ENCODE results near the gene COL6A1.
"Not testable (repeated sequence)": the region's sequence is repeated elsewhere in the genome, so short reads cannot be mapped to it uniquely, and the experiment has no call there.

COL6A1 gene

GRCh38 chr21:46005481-46005881 lies 23.9 kb downstream of the COL6A1 start:
- Histone ChIP-seq H3K27me3 (ENCODE audit: insufficient read depth, low read depth) (peaks cover 14% of the 10 kb centered on the region; the same call in 1 of the 2 replicates), H2AFZ (ENCODE audit: low read depth) (no peak overlapping the region), H3K27ac (no peak overlapping the region), H3K4me1 (ENCODE audit: low read depth, poor library complexity, severe bottlenecking) (no peaks in the 10 kb centered on the region), H3K4me3 (IDR thresholded peaks at IDR 0.05; ENCODE audit: insufficient read depth, low read depth, low read length) (no peak overlapping the region), H3K79me2 (ENCODE audit: insufficient read depth, low read depth) (no peaks in the 10 kb centered on the region), H3K4me2 (no peak overlapping the region), H4K20me1 (ENCODE audit: insufficient read depth) (no peaks in the 10 kb centered on the region), H3K36me3 (ENCODE audit: insufficient read depth) (no peaks in the 10 kb centered on the region), H3K9ac (no peak overlapping the region)
- no peak for TF ChIP-seq CTCF (conservative IDR thresholded peaks at IDR 0.05; ENCODE audit: low read depth, low read length)

GRCh38 chr21:46005894-46006546 lies 24.4 kb downstream of the COL6A1 start:
- not testable (repeated sequence) for H4K20me1 ChIP-seq (ENCODE audit: insufficient read depth); H3K79me2 ChIP-seq (ENCODE audit: insufficient read depth, low read depth); H3K4me1 ChIP-seq (ENCODE audit: low read depth, poor library complexity, severe bottlenecking); H3K9ac ChIP-seq; H3K27ac ChIP-seq; H2AFZ ChIP-seq (ENCODE audit: low read depth); H3K4me3 ChIP-seq (IDR thresholded peaks at IDR 0.05; ENCODE audit: insufficient read depth, low read depth, low read length); H3K4me2 ChIP-seq; H3K36me3 ChIP-seq (ENCODE audit: insufficient read depth)
- H3K27me3 ChIP-seq (ENCODE audit: insufficient read depth, low read depth), result peaks cover 15% of the 10 kb centered on the region; the same call in 1 of the 2 replicates

GRCh38 chr21:46006547-46007491 lies 25.2 kb downstream of the COL6A1 start:
- no peak overlapping the region for H2AFZ ChIP-seq (ENCODE audit: low read depth)
- no peaks in the 10 kb centered on the region for H4K20me1 ChIP-seq (ENCODE audit: insufficient read depth)
- peaks cover 14% of the 10 kb centered on the region; the same call in 1 of the 2 replicates for H3K27me3 ChIP-seq (ENCODE audit: insufficient read depth, low read depth)
- H3K36me3 ChIP-seq (ENCODE audit: insufficient read depth), result no peaks in the 10 kb centered on the region
- H3K4me3 ChIP-seq (IDR thresholded peaks at IDR 0.05; ENCODE audit: insufficient read depth, low read depth, low read length), result no peak overlapping the region
- H3K4me1 ChIP-seq (ENCODE audit: low read depth, poor library complexity, severe bottlenecking), result no peaks in the 10 kb centered on the region
- H3K79me2 ChIP-seq (ENCODE audit: insufficient read depth, low read depth), result no peaks in the 10 kb centered on the region
- no peak overlapping the region for H3K4me2 ChIP-seq
- no peak overlapping the region for H3K27ac ChIP-seq
- H3K9ac ChIP-seq, result no peak overlapping the region
- TF ChIP-seq CTCF (conservative IDR thresholded peaks at IDR 0.05; ENCODE audit: low read depth, low read length), result no peak

- no peak overlapping the region for H3K4me2 ChIP-seq
- H3K27ac ChIP-seq, result no peak overlapping the region
- H3K4me1 ChIP-seq (ENCODE audit: low read depth, poor library complexity, severe bottlenecking), result no peaks in the 10 kb centered on the region
- H3K9ac ChIP-seq, result no peak overlapping the region
- no peak overlapping the region for H3K4me3 ChIP-seq (IDR thresholded peaks at IDR 0.05; ENCODE audit: insufficient read depth, low read depth, low read length)
- H4K20me1 ChIP-seq (ENCODE audit: insufficient read depth), result no peaks in the 10 kb centered on the region
- no peaks in the 10 kb centered on the region for H3K79me2 ChIP-seq (ENCODE audit: insufficient read depth, low read depth)
- no peaks in the 10 kb centered on the region for H3K36me3 ChIP-seq (ENCODE audit: insufficient read depth)
- H3K27me3 ChIP-seq (ENCODE audit: insufficient read depth, low read depth), result peaks cover 20% of the 10 kb centered on the region; the same call in 1 of the 2 replicates
- TF ChIP-seq CTCF (conservative IDR thresholded peaks at IDR 0.05; ENCODE audit: low read depth, low read length), result no peak
- no peak overlapping the region for H2AFZ ChIP-seq (ENCODE audit: low read depth)
These were observed 25.9 kb downstream of the COL6A1 start for GRCh38 chr21:46007492-46007868.

Measured in KMS-11 (cell line).